H4 (cell line): ENCODE data around the gene UMODL1. TPM values are rescaled to one million over a fixed set of nuclear protein-coding genes. Genes with fewer than 3 reads are reported as not detected.

Experiments used
- DNase-seq: peaks from one replicate; pipeline ENCODE4 v3.0.0-alpha.2; 2015; ENCODE audit warnings: low spot score
- total RNA-seq: library from RNA; depleted of rRNA; stranded (reverse); fragments of >200 nt; shearing (Covaris generic); gene quantifications from 2 replicates; pipeline ENCODE4 v1.2.3, GENCODE V29; 2014

Gene UMODL1
- total RNA-seq, 1 experiment from 2014 or later: not detected

- DNase-seq: no peak
Measured at GRCh38 chr21:42079008-42079938, 8.2 kb downstream of the UMODL1 start.

GRCh38 chr21:42079939-42080787, 9.0 kb downstream of the UMODL1 start:
- no peak for DNase-seq

GRCh38 chr21:42080788-42081083, 9.6 kb downstream of the UMODL1 start:
- no peak for DNase-seq

- no peak for DNase-seq
Measured at GRCh38 chr21:42081138-42081537, 10.0 kb downstream of the UMODL1 start.

GRCh38 chr21:42081931-42082381, 10.8 kb downstream of the UMODL1 start:
- no peak for DNase-seq

GRCh38 chr21:42082501-42083360, 11.6 kb downstream of the UMODL1 start:
- no peak for DNase-seq

- no peak for DNase-seq
Measured at GRCh38 chr21:42083361-42083690, 12.2 kb downstream of the UMODL1 start.

- no peak for DNase-seq
Measured at GRCh38 chr21:42084079-42084478, 13.0 kb downstream of the UMODL1 start.

GRCh38 chr21:42085246-42086077, 14.3 kb downstream of the UMODL1 start:
- no peak for DNase-seq

GRCh38 chr21:42086969-42087368, 15.9 kb downstream of the UMODL1 start:
- no peak for DNase-seq

GRCh38 chr21:42088148-42088547, 17.0 kb downstream of the UMODL1 start:
- no peak for DNase-seq

- no peak for DNase-seq
Measured at GRCh38 chr21:42088658-42089057, 17.5 kb downstream of the UMODL1 start.

GRCh38 chr21:42089093-42089631, 18.0 kb downstream of the UMODL1 start:
- DNase-seq: no peak

- DNase-seq: no peak
Measured at GRCh38 chr21:42089665-42090310, 18.7 kb downstream of the UMODL1 start.

GRCh38 chr21:42091899-42092508, 20.9 kb downstream of the UMODL1 start:
- DNase-seq: no peak

- no peak for DNase-seq
Measured at GRCh38 chr21:42092771-42093170, 21.7 kb downstream of the UMODL1 start.

GRCh38 chr21:42093186-42093585, 22.1 kb downstream of the UMODL1 start:
- no peak for DNase-seq

- peak; percentile 91 for DNase-seq
Measured at GRCh38 chr21:42093991-42094421, 22.9 kb downstream of the UMODL1 start.

GRCh38 chr21:42094811-42095210, 23.7 kb downstream of the UMODL1 start:
- no peak for DNase-seq

GRCh38 chr21:42095581-42095980, 24.5 kb downstream of the UMODL1 start:
- DNase-seq: no peak
